Central memory CD8-positive, alpha-beta T cell (primary cell): ENCODE data around the gene SUSD3.

Experiments
- ATAC-seq: fragments of 150-1000 bp; cut with Tn5 transposase; replicated peaks from 2 replicates; pipeline ENCODE4 v1.10.0; 2022; ENCODE audit warnings: mild to moderate bottlenecking, moderate FRiP score, moderate number of reproducible peaks; ENCODE audit not compliant: poor library complexity, severe bottlenecking; ENCODE audit errors: extremely low read depth
- DNase-seq, 2 donors: peaks; one replicate each; pipeline ENCODE4 v3.0.0; 2021; ENCODE audit warnings: low spot score in 2 of 2
- H3K27ac Mint-ChIP-seq: one replicate; pipeline ENCODE4 v1.8.0; 2022; ENCODE audit warnings: low read depth, mild to moderate bottlenecking, moderate library complexity, mixed read lengths
- H3K27me3 Mint-ChIP-seq: one replicate; pipeline ENCODE4 v1.8.0; 2022; ENCODE audit warnings: mixed read lengths
- H3K36me3 Mint-ChIP-seq: one replicate; pipeline ENCODE4 v1.8.0; 2022; ENCODE audit warnings: mild to moderate bottlenecking, moderate library complexity, mixed read lengths; ENCODE audit not compliant: insufficient read depth
- H3K4me1 Mint-ChIP-seq: one replicate; pipeline ENCODE4 v1.8.0; 2022; ENCODE audit warnings: mixed read lengths
- H3K4me3 Mint-ChIP-seq: one replicate; pipeline ENCODE4 v1.8.0; 2022; ENCODE audit warnings: mild to moderate bottlenecking, moderate library complexity, mixed read lengths
- H3K9me3 Mint-ChIP-seq: one replicate; pipeline ENCODE4 v1.8.0; 2022; ENCODE audit warnings: mixed read lengths

SUSD3 gene

DNA sequence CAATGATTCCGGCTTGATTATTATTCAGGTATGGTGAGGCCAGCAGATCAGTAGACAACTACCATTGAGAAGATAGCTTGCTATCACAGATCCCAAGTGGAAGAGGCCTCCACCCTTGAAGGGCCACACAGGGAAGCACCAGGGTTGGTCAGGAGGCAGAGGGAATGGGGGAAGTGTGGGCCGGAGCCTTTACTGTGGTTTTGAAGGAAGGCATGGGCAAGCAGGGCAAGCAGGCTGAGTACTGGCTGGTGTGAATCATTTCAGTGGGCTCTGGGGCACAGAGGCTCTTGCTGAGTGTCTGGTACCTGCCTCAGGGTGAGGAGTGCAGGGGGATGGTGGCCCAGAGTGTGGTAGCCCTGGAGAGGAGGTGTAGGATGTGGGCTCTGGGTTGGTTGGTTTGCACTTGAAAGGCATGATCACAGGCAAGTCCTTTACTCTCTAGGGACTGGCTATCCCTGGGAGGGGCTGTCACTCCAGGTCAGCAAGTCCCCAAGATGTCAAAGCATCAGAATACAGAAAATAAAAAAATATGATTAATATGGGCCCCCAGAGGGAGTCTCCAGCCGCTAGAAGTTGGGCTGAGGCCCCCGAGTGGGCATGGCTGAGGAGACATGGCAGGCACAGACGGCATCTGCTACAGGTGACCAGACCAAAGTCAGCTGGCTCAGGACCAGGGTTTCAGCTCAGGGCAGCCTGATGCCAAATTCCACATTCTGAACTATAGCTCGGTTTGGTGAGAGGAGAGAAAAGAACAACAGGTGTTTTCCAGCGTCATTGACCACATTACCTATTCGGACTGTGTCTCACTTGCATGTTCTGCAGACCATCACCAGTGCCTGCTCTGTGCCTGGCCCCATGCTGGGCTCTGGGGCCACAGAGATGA is 9.7 kb upstream of the SUSD3 start:
- H3K4me3 Mint-ChIP-seq = no peak overlapping the region
- no peaks in the 10 kb centered on the region for H3K27me3 Mint-ChIP-seq
- H3K4me1 Mint-ChIP-seq = peaks cover 25% of the 10 kb centered on the region
- DNase-seq (no peak), ATAC-seq (no peak)
- H3K27ac Mint-ChIP-seq = peak overlapping the region; percentile 35
- no peaks in the 10 kb centered on the region for H3K9me3 Mint-ChIP-seq
- H3K36me3 Mint-ChIP-seq = peaks cover 14% of the 10 kb centered on the region

DNA sequence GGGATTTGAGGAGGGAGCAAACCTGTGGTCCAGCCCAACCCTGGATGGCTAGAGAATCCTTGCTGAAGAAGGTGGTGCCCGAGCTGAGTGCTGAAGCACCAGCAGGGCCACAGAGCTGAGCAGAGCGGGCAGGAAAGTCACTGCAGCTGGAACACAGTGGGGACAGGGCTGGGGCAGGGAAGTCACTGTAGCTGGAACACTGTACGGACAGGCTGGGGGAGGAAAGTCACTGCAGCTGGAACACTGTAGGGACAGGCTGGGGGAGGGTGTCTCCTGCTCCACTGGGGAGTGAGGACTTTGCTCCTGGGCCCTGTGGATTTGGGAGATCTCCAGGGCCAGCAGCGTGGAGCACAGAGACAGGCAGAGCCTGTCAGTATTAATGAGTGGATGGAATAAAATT is 9.0 kb upstream of the SUSD3 start:
- no peaks in the 10 kb centered on the region for H3K9me3 Mint-ChIP-seq
- peaks cover 13% of the 10 kb centered on the region for H3K36me3 Mint-ChIP-seq
- no peak for DNase-seq
- peaks cover 27% of the 10 kb centered on the region for H3K4me1 Mint-ChIP-seq
- H3K27me3 Mint-ChIP-seq = no peaks in the 10 kb centered on the region
- no peak for ATAC-seq
- no peak overlapping the region for H3K4me3 Mint-ChIP-seq
- no peak overlapping the region for H3K27ac Mint-ChIP-seq

- peaks cover 12% of the 10 kb centered on the region for H3K36me3 Mint-ChIP-seq
- no peak overlapping the region for H3K4me3 Mint-ChIP-seq
- H3K27ac Mint-ChIP-seq = no peak overlapping the region
- peaks cover 31% of the 10 kb centered on the region for H3K4me1 Mint-ChIP-seq
- H3K27me3 Mint-ChIP-seq = no peaks in the 10 kb centered on the region
- DNase-seq (no peak), ATAC-seq (no peak)
- no peaks in the 10 kb centered on the region for H3K9me3 Mint-ChIP-seq
Observed at GRCh38 chr9:93050231-93050630, 8.3 kb upstream of the SUSD3 start.

- Mint-ChIP-seq H3K4me1 (peaks cover 44% of the 10 kb centered on the region), H3K4me3 (no peak overlapping the region)
- DNase-seq = no peak
Observed at GRCh38 chr9:93051680-93052089, 6.8 kb upstream of the SUSD3 start.

DNA sequence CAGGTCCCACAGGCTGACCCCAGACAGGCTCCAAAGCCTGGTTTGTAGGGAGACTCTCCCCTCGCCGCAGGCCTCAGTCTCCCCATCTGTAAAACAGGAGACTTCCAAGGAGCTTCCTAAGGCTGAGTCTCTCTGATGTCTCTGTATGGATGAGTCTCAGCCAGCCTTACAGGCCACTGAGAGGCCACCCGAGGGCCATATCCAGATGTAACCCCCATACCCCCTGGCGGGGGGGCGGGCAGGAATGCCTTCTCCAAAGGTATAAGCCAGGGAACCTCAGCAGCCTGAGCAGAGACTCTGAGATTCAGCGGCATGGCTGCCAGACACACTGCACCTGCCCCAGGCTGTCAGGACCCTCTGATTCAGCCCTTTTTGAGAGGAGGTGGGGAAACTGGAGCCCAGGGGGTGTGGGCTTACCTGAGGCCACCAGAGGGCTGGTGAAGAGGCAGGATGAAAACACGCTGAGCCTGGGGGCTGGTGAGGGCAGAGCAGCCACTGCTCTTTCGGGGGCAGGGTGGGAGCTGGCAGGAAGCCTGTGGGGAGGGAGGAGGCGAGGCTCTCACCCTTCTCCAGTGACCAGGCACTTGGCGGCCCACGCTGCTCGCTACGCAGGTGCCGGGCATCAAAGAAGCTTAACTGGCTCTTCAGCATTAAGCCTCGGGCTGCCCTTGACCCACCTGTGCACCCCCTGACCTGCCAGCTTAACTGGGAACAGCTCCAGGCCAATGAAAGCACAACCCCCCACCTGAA is 5.5 kb upstream of the SUSD3 start:
- Mint-ChIP-seq H3K36me3 (peaks cover 8% of the 10 kb centered on the region), H3K9me3 (no peaks in the 10 kb centered on the region), H3K4me3 (no peak overlapping the region), H3K27ac (no peak overlapping the region), H3K27me3 (no peaks in the 10 kb centered on the region), H3K4me1 (peaks cover 48% of the 10 kb centered on the region)
- no peak for DNase-seq
- ATAC-seq = no peak

More at GRCh38 chr9:93051680-93052089, 6.8 kb upstream of the SUSD3 start:
- Mint-ChIP-seq H3K9me3 (no peaks in the 10 kb centered on the region), H3K27me3 (no peaks in the 10 kb centered on the region), H3K36me3 (peaks cover 9% of the 10 kb centered on the region), H3K27ac (no peak overlapping the region)
- no peak for ATAC-seq

GRCh38 chr9:93053781-93054331 is 4.6 kb upstream of the SUSD3 start:
- H3K27me3 Mint-ChIP-seq = no peaks in the 10 kb centered on the region
- H3K4me1 Mint-ChIP-seq = peaks cover 45% of the 10 kb centered on the region
- no peaks in the 10 kb centered on the region for H3K9me3 Mint-ChIP-seq
- H3K36me3 Mint-ChIP-seq = peaks cover 11% of the 10 kb centered on the region
- ATAC-seq (no peak), DNase-seq (no peak)
- H3K4me3 Mint-ChIP-seq = no peak overlapping the region
- no peak overlapping the region for H3K27ac Mint-ChIP-seq

DNA sequence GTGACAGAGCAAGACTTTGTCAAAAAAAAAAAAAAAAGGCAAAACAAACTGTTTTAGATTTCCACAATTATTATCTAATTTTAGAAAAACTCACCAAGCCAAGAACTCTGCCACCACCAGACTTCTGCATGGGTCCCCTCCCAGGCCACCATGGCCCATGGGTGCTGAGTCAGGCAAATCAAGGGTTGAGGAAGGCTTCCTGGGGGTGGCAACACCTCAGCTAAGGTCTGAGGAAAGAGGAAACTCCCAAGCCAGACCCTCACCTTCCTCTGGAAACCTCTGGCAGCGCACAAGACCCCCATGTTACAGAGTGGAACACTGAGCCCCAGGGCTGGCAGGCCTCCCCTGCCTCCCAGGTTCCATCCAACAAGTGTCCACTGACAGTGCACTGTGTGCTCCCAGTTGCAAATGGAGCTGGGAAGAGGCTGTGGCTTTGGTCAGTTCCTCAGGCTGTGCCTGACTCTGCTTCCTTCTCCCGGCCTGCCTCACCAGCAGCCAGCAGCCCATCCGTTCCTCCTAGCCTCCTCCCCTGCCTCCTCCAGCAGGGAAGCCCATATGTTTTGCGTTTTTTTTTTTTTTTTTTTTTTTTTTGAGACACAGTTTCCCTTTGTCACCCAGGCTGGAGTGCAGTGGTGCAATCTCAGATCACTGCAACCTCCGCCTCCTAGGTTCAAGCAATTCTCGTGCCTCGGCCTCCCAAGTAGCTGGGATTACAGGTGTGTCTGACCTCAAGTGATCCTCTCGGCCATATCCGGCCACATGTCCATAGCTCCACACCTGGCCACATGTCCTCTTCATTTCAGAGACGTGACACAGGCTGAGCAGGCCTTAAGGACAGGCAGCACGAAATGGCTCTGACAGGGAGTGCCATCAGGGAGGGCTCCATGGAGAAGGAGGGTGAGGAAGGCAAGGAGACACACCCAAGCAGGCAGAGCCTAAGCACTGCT is 3.5 kb upstream of the SUSD3 start:
- no peaks in the 10 kb centered on the region for H3K9me3 Mint-ChIP-seq
- no peaks in the 10 kb centered on the region for H3K27me3 Mint-ChIP-seq
- H3K36me3 Mint-ChIP-seq = peaks cover 12% of the 10 kb centered on the region
- no peak overlapping the region for H3K4me3 Mint-ChIP-seq
- H3K4me1 Mint-ChIP-seq = peaks cover 46% of the 10 kb centered on the region
- H3K27ac Mint-ChIP-seq = peak overlapping the region; percentile 73
- DNase-seq = no peak
- no peak for ATAC-seq

DNA sequence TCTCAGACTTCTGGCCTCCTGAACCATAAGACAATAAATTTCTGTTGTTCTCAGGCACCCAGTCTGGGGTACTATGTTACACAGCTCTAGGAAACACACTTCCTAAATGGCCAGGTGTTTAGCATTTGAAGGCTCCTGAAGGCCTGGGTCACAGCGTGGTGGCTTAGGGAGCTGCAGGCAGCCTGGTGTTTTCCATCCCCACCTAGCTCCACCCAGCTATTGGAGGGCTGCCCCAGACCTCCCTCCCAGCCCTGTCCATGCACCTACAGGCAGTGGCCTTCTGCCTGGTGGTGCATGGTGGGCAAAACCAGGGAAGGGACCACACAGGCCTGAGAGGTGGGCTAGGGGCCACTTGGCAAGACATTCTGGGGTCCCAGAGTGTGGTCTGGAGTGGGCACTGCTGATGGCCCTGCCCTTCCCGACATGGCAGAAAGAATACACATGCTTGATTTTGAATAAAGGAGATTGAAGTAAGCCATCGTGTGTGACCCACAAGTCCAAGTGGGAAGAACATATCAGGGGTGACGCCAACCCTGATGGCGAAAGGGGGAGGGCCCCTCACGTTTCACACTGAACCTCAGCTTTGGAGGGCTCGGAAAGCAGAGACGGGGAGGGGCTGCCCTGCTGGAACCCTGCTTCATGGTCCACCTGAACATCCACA is 1.3 kb upstream of the SUSD3 start:
- Mint-ChIP-seq H3K27me3 (no peaks in the 10 kb centered on the region), H3K27ac (peak overlapping the region; percentile 90), H3K36me3 (peaks cover 12% of the 10 kb centered on the region), H3K4me1 (peaks cover 67% of the 10 kb centered on the region), H3K9me3 (no peaks in the 10 kb centered on the region), H3K4me3 (peak overlapping the region; percentile 81)
- DNase-seq = no peak
- ATAC-seq = no peak

DNA sequence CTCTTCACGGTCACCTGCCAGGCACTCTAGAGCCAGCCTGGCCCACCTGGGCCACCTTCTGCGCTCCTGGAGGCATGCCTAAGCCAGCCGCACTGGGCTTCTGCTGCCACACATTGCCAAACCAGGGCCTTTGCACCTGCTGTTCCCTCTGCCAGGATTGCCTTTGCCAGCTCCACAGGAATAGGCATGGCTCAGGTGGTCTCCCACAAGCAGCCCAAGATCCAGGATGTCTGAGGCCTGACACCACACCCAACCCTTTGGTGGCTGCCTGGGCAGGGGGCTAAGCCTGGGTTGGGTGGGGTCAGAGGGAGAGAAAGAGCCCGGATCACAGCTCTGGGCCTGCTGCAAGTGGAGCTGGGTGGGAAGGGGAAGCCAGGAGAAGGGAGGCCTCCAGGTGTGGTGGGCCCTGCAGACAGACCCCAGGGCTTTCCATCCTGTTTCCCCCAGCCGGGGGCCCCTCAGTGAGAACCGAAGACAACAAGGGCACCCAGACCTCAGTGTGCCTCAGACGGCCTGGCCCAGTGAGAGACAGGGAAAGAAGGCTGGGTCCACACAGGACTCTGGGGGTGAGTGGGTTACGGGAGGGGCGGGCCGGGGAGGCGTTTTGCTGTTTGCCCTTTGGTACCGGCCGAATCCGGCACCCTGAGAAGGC is 672 bp upstream of the SUSD3 start:
- Mint-ChIP-seq H3K9me3 (no peaks in the 10 kb centered on the region), H3K4me1 (peaks cover 73% of the 10 kb centered on the region), H3K4me3 (peak overlapping the region; percentile 81), H3K36me3 (peaks cover 12% of the 10 kb centered on the region), H3K27me3 (no peaks in the 10 kb centered on the region), H3K27ac (peak overlapping the region; percentile 90)
- DNase-seq = no peak
- peak; percentile 53 for ATAC-seq

DNA sequence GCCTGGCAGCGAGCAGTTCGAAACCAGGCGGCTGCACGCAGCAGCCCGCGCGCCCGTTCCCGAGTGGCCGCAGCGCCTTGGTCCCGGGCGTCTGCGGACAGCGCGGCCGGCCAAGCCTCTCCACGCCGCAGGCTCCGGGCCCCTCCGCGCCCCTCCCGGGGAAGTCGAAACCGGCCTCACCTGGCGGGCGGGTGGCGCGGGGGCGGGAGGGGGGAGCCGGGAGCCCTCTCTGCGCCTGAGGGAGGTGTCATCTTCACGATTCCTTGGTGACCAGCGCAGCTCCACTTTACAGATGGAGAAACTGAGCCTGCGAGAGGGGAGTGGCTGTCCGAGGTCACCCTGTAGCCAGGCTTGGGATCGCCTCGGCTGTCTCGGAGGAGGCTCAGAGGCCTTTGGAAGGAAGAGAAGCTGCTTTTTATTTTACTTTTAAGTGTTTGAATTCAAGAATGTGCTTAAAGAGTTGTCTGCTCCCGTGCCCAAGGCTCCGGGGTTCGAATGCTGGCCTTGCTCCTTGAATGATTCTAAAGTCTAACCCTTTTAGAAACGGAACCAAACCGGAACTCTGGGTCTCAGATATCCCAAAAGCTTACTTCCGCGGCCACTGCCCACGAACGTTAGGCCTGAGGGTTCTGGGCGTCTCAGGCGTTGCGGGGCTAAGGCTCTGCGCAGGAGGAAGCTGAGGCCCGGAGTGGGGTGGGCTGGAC is 662 bp downstream of the SUSD3 start:
- no peak for DNase-seq
- Mint-ChIP-seq H3K36me3 (peaks cover 11% of the 10 kb centered on the region), H3K4me1 (peaks cover 67% of the 10 kb centered on the region)

More for the DNA sequence above, 662 bp downstream of the SUSD3 start:
- ATAC-seq = peak; percentile 13
- no peaks in the 10 kb centered on the region for H3K27me3 Mint-ChIP-seq
- H3K9me3 Mint-ChIP-seq = no peaks in the 10 kb centered on the region
- H3K27ac Mint-ChIP-seq = peak overlapping the region; percentile 81
- H3K4me3 Mint-ChIP-seq = peak overlapping the region; percentile 85
